HepG2 (cell line): Measurements from ENCODE around the gene COPE. TPM values are rescaled to one million over a fixed set of nuclear protein-coding genes. Genes with fewer than 3 reads are reported as not detected.

ENCODE experiments used
- AGO2 ChIP-seq: fragments of 200-400 bp; formaldehyde crosslinking; optimal IDR thresholded peaks from 2 replicates; pipeline ENCODE3; 2017; ENCODE audit warnings: mild to moderate bottlenecking, low read depth, low read length, moderate library complexity
- ATF5 ChIP-seq: sonication (generic); formaldehyde crosslinking; IDR thresholded peaks from 2 replicates; pipeline ENCODE4 v1.4.0; 2020; ENCODE audit warnings: mild to moderate bottlenecking, low read depth, missing genetic modification reagents
- LCORL ChIP-seq, 2 experiments: fragments of 450-650 bp in 1 of 2; sonication (generic) in 1 of 2; formaldehyde crosslinking in 1 of 2; IDR thresholded peaks; 2 replicates each; pipeline versions ENCODE4 v1.5.0 to v1.6.1; 2017 to 2020; ENCODE audit warnings: antibody characterized with exemption in 1 of 2, missing genetic modification reagents in 1 of 2
- PAXIP1 ChIP-seq: sonication (generic); formaldehyde crosslinking; conservative IDR thresholded peaks from 2 replicates; pipeline ENCODE4 v1.4.0; 2020; ENCODE audit warnings: mild to moderate bottlenecking, missing genetic modification reagents, moderate library complexity
- STAG1 ChIP-seq: sonication (generic); formaldehyde crosslinking; IDR thresholded peaks from 2 replicates; pipeline ENCODE4 v1.4.0; 2020; ENCODE audit warnings: missing genetic modification reagents
- ZNF503 ChIP-seq: sonication (generic); formaldehyde crosslinking; IDR thresholded peaks from 2 replicates; pipeline ENCODE4 v1.4.0; 2020; ENCODE audit warnings: missing genetic modification reagents
- ZNF790 ChIP-seq: sonication (generic); formaldehyde crosslinking; IDR thresholded peaks from 2 replicates; pipeline ENCODE4 v1.8.0; 2022; ENCODE audit warnings: missing genetic modification reagents, mild to moderate bottlenecking, borderline replicate concordance
- polyA plus RNA-seq, 8 experiments: library from polyadenylated mRNA; depleted of rRNA in 3 of 8; stranded (reverse) in 7 of 8; unstranded in 1 of 8; fragments of >200 nt; fragmentation: Illumina TruSeq in 4 of 8; extraction: Trizol in 4 of 8; gene quantifications; 2 replicates each; pipeline versions ENCODE4 v1.2.1 to v1.2.3, GENCODE V29; 2011 to 2016; ENCODE audit warnings: low read depth in 4 of 8, missing spikeins in 1 of 8, mixed read lengths in 1 of 8; ENCODE audit not compliant: insufficient read depth in 1 of 8
- total RNA-seq, 5 experiments: library from RNA; depleted of rRNA; stranded (reverse); fragments of >200 nt; fragmentation: Illumina TruSeq; extraction: Trizol; gene quantifications; 2 replicates each; pipeline ENCODE4 v1.2.3, GENCODE V29; 2016; ENCODE audit warnings: low read depth in 1 of 5

Gene COPE
- total and polyA plus RNA-seq, 2 of the 13 experiments (the other 11 are each of a cell fraction or from before 2014, with no cell fraction given) = 189 to 205 TPM

- TF ChIP-seq PAXIP1 (CRISPR knock-in tag) (no peak), ZNF503 (CRISPR knock-in tag) (no peak), ZNF790 (no peak), STAG1 (peak; percentile 33), AGO2 (peak; percentile 81), ATF5 (CRISPR knock-in tag) (no peak), LCORL (IDR thresholded peaks at IDR 0.05) (no peak), LCORL (CRISPR knock-in tag; IDR thresholded peaks at IDR 0.05) (no peak)
These were observed 65.3 kb downstream of the COPE start (continued) for GRCh38 chr19:18853755-18854427.
